Thyroid gland (tissue), 4 donors: ENCODE measurements around the gene FOXP1.

Experiments
- CTCF ChIP-seq, 6 experiments: fragments of 200-600 bp in 3 of 6; fragments of 450-650 bp in 3 of 6; sonication (generic) in 3 of 6; IDR thresholded peaks; one replicate each; pipeline ENCODE4 v1.5.1; 2016 to 2019; ENCODE audit warnings: antibody characterized with exemption in 6 of 6, mild to moderate bottlenecking in 2 of 6, inconsistent platforms in 1 of 6, moderate library complexity in 1 of 6
- POLR2A ChIP-seq, 2 donors: fragments of 450-650 bp; IDR thresholded peaks; one replicate each; pipeline ENCODE4 v1.6.1; 2017; ENCODE audit warnings: antibody characterized with exemption in 2 of 2, mild to moderate bottlenecking in 2 of 2, moderate library complexity in 1 of 2

- no peak for TF ChIP-seq POLR2A (IDR thresholded peaks at IDR 0.05)
- no peak for TF ChIP-seq CTCF (IDR thresholded peaks at IDR 0.05)
Measured at GRCh38 chr3:71195492-71195891, 388.0 kb downstream of the FOXP1 start.
